Calu3 (cell line): ENCODE measurements around the gene HS6ST2. TPM values are rescaled to one million over a fixed set of nuclear protein-coding genes. Genes with fewer than 3 reads are reported as not detected.
"Not testable (repeated sequence)": the region's sequence is repeated elsewhere in the genome, so short reads cannot be mapped to it uniquely, and the experiment has no call there.

Source experiments
- BruUV-seq: library from RNA; stranded (reverse); fragments of 400-500 nt; replicated peaks from 2 replicates; lab custom pipeline; 2021; lab: Mats Ljungman, UMichigan
- CTCF ChIA-PET: fragments of 300-600 bp; sonication (Branson Sonifier 250); formaldehyde crosslinking; loops from one replicate; lab custom pipeline; 2022; ENCODE audit warnings: antibody characterized with exemption; lab: Charles Lee
- DNase-seq: peaks from one replicate; pipeline ENCODE4 v3.0.0; 2022
- H3K27ac Mint-ChIP-seq: one replicate; pipeline ENCODE4 v1.8.0; 2022; ENCODE audit warnings: mixed read lengths; ENCODE audit not compliant: unreplicated experiment
- H3K27me3 Mint-ChIP-seq: one replicate; pipeline ENCODE4 v1.8.0; 2022; ENCODE audit warnings: mixed read lengths; ENCODE audit not compliant: unreplicated experiment
- H3K36me3 Mint-ChIP-seq: one replicate; pipeline ENCODE4 v1.8.0; 2022; ENCODE audit warnings: mild to moderate bottlenecking, moderate library complexity, mixed read lengths; ENCODE audit not compliant: insufficient read depth, unreplicated experiment
- H3K4me1 Mint-ChIP-seq: one replicate; pipeline ENCODE4 v1.8.0; 2022; ENCODE audit warnings: mild to moderate bottlenecking, low read depth, mixed read lengths; ENCODE audit not compliant: unreplicated experiment
- H3K4me3 Mint-ChIP-seq: one replicate; pipeline ENCODE4 v1.8.0; 2022; ENCODE audit warnings: mild to moderate bottlenecking, low read depth, moderate library complexity, mixed read lengths; ENCODE audit not compliant: unreplicated experiment
- H3K9me3 Mint-ChIP-seq: one replicate; pipeline ENCODE4 v1.8.0; 2022; ENCODE audit warnings: low read depth, mixed read lengths; ENCODE audit not compliant: unreplicated experiment
- CTCF ChIP-seq: fragments of 200-600 bp; IDR thresholded peaks from one replicate; pipeline ENCODE4 v1.8.0; 2022; ENCODE audit warnings: antibody characterized with exemption; ENCODE audit not compliant: unreplicated experiment
- intact Hi-C: fragments of 100-400 bp; cut with micrococcal nuclease; formaldehyde crosslinking; loops from one replicate; pipeline ENCODE4 v1.10.0; 2022; ENCODE audit not compliant: unreplicated experiment
- total RNA-seq: library from RNA; stranded (reverse); gene quantifications from 2 replicates; pipeline ENCODE4 v1.2.3, GENCODE V29; 2022

Gene HS6ST2
- total RNA-seq, 1 experiment from 2014 or later = 40.7 TPM

GRCh38 chrX:132887569-132887968 is 70.9 kb downstream of the HS6ST2 start:
- CTCF ChIA-PET = no interaction called here
- BruUV-seq = no TSS peak

GRCh38 chrX:132883358-132883915 is 75.0 kb downstream of the HS6ST2 start:
- no peak overlapping the region for H3K4me3 Mint-ChIP-seq
- no TSS peak for BruUV-seq
- H3K27me3 Mint-ChIP-seq = no peaks in the 10 kb centered on the region
- no peak overlapping the region for H3K27ac Mint-ChIP-seq
- no peaks in the 10 kb centered on the region for H3K4me1 Mint-ChIP-seq
- CTCF ChIA-PET = no interaction called here
- no peaks in the 10 kb centered on the region for H3K36me3 Mint-ChIP-seq
- TF ChIP-seq CTCF = no peak
- intact Hi-C loops = no loop called here
- peaks cover 3% of the 10 kb centered on the region for H3K9me3 Mint-ChIP-seq
- no peak for DNase-seq

More at GRCh38 chrX:132887569-132887968, 70.9 kb downstream of the HS6ST2 start:
- Mint-ChIP-seq H3K27ac (no peak overlapping the region), H3K9me3 (peaks cover 7% of the 10 kb centered on the region), H3K4me1 (no peaks in the 10 kb centered on the region), H3K36me3 (no peaks in the 10 kb centered on the region), H3K27me3 (no peaks in the 10 kb centered on the region), H3K4me3 (no peak overlapping the region)
- DNase-seq = no peak
- no peak for TF ChIP-seq CTCF
- intact Hi-C loops = no loop called here

- H3K27me3 Mint-ChIP-seq, H3K4me1 Mint-ChIP-seq, DNase-seq, BruUV-seq, H3K27ac Mint-ChIP-seq, intact Hi-C loops, H3K4me3 Mint-ChIP-seq, H3K9me3 Mint-ChIP-seq, CTCF ChIA-PET, H3K36me3 Mint-ChIP-seq: not testable (repeated sequence)
Observed at GRCh38 chrX:132880753-132881152, 77.7 kb downstream of the HS6ST2 start.

- Mint-ChIP-seq H3K4me3 (no peak overlapping the region), H3K9me3 (no peaks in the 10 kb centered on the region), H3K36me3 (no peaks in the 10 kb centered on the region), H3K27me3 (no peaks in the 10 kb centered on the region), H3K27ac (no peak overlapping the region), H3K4me1 (no peaks in the 10 kb centered on the region)
- DNase-seq = no peak
- no TSS peak for BruUV-seq
- TF ChIP-seq CTCF = no peak
- CTCF ChIA-PET = interaction anchor here (0.5 kb wide), 1 partner anchor 60 kb away, joined by 3 read pairs; no protein-coding TSS in a partner anchor
- intact Hi-C loops = no loop called here
Observed at GRCh38 chrX:132877954-132878536, 80.4 kb downstream of the HS6ST2 start.
